NCI-H446 treated with DMSO at 0.1 percent for 48 hours (cell line): Measurements from ENCODE around the gene SGPL1.

Experiments
- DNase-seq: peaks from one replicate; lab custom pipeline; 2025; lab: John Stamatoyannopoulos, UW

The SGPL1 gene

DNA sequence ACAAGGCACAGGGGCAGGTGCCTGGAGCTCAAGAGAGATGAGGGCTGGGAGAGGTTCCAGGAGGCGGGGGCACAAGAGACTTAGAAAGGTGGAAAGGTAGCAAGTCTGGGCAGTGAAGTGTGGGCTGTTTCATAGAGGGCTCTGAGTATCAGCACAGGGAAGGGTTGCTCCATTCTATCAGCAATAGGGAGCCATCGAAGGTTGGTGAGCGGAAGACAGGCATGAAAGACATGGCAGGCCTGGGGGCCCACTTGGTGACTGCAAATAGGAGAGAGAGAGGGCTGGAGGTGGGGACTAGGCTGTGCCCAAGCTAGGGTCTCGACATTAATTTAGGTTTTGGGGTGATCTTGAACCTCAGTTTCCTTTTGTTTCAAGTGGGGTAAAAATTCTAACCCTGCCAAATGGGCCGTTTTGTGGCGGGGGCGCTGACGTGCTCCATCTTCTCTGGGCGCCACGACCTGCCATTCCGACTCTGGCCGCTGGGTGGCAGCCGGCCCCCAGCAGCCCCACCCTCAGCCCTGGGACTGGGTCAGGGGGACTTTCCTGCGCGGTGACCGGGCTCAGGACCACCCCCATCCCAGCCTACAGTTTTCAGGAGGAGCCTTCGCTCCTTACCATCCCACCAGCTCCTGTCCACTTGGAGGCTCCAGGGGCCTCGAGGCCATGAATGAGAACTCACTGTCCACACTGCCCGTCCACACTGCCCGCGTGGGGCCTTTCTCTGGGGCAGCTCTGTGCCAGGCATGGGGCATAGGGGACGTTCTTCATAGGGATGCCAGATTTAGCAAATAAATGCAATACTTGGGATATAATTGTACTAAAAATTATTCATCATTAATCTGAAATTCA lies 109.9 kb downstream of the SGPL1 start:
- no peak for DNase-seq

DNA sequence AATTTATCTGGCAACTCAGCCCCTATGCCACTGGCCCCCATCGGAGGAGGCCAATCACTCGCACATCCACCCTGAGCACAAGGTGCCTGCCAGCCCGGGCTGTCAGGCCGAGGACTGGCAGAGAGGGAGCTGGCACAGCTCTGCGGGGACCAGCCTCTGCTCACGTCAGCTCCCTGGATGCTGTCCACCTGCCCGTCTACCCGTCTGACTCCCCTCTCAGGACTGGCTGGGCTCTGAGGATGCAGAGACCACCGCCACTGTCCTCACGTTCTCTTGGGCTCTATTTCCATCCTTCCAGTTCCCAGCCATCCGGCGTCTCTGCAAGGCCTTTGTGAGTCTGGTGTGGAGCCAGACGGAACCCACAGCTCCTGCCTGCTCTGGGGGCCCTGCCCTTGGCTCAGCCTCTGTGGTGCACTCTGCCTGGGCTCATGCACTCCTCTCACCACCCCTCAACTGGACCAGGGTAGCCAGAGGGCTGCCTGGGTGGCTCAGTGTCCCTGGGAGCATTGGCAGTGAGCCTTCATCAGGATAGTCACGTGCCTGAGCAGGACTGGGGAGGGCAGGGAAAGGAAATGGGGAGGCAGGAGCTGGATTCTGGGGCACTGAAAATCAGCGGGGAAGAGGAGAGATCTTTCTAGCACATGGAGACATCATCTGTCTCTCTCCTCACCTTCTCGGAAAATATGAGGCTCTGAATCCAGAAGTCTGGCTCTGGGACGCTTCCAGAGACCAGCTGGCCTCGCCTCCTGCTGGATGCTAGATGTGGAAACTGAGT lies 110.7 kb downstream of the SGPL1 start:
- no peak for DNase-seq

GRCh38 chr10:70927189-70927943 lies 111.6 kb downstream of the SGPL1 start:
- DNase-seq: no peak

DNA sequence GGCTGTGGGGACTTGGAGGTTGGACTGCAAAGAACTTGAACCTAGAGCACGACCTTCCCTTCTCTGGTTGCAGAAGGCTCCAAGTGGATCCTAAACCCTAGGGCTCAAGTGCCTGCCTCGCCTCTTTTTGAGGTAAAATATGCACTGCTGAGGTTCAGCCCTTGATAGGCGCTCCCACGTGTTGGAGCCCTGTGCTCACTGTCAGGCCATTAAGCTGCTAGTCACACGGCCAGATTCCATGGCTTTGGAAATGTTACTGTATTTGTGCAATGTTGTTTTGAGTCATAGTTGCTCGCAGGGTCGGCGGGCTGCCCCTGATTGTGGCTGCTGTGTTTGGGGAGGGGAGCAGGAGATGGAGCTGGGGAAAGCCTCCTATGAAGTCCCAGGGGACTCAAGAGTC lies 112.4 kb downstream of the SGPL1 start:
- no peak for DNase-seq

DNA sequence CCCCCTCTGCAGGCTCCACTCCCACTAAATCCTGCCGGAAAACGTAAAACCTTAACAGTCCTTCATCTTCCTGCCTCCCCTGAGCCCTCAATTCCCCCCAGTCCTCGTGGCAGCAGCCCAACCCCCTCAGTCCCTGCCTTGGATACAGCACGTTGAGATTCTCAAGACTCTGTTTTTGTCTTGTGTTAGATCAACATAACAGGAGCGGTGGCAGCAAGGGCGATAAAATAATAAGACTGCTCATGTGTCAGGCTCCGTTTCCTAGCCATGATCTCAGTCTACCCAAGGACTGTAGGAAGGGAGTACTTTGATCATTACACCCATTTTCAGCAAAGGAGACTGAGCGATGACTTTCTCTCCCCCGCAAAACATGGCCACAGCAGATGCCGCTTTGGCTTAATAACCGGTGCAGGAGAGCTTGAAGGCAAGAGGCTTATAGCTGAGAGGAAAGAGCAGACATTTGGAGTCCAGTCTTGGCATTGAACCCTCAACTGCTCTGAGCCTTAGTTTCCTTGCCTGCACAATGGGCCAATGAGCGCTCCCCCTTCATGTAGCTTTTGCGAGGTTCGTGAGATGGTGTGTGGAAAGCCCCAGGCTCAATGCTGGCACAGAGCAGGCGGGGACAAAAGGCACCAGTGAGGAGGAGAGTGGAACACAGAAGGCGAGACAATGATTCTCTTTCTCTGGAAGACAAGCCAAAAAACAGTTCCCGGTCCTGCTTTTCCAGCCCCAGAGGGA lies 114.7 kb downstream of the SGPL1 start:
- no peak for DNase-seq
